ENCODE data around the gene TBL1XR1.

Gene TBL1XR1

DNA sequence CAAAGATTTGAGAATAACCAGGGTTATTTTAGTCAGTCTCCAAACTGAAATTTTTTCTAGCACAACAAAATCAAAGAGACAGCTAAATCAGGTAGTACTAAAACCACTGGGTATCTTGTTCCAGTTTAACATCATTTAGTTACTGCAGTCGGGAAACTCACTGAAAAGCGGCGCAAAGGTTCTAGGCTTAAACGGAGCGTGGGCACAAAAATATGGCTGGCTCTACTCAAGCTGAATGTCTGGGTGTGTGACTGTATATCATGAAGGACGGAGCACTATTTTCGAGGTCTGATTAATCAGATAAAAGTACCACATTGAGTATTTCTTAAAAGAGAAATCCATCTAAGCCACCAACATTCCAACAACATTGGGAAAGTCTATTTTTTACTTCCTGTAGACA is 152.1 kb downstream of the TBL1XR1 start:
- Histone ChIP-seq H3K4me3 (ENCODE audit: low read depth, low read length) (no peak overlapping the region), H3K36me3 (replicated peaks) (peaks cover 41% of the 10 kb centered on the region), H3K27me3 (replicated peaks) (no peaks in the 10 kb centered on the region), H3K27ac (no peak overlapping the region)
- TF ChIP-seq, protein P1, sequence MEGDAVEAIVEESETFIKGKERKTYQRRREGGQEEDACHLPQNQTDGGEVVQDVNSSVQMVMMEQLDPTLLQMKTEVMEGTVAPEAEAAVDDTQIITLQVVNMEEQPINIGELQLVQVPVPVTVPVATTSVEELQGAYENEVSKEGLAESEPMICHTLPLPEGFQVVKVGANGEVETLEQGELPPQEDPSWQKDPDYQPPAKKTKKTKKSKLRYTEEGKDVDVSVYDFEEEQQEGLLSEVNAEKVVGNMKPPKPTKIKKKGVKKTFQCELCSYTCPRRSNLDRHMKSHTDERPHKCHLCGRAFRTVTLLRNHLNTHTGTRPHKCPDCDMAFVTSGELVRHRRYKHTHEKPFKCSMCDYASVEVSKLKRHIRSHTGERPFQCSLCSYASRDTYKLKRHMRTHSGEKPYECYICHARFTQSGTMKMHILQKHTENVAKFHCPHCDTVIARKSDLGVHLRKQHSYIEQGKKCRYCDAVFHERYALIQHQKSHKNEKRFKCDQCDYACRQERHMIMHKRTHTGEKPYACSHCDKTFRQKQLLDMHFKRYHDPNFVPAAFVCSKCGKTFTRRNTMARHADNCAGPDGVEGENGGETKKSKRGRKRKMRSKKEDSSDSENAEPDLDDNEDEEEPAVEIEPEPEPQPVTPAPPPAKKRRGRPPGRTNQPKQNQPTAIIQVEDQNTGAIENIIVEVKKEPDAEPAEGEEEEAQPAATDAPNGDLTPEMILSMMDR (IDR thresholded peaks at IDR 0.05; ENCODE audit: low read depth, low read length, missing control alignments), result no peak
- in situ Hi-C loops (cut with HindIII; ENCODE audit: low pct_ligation_motif_present, low sequenced_read_pairs), result no loop called here
- no peak for DNase-seq

- DNase-seq, result no peak
Observed at GRCh38 chr3:177041730-177042551, 155.3 kb downstream of the TBL1XR1 start.

DNA sequence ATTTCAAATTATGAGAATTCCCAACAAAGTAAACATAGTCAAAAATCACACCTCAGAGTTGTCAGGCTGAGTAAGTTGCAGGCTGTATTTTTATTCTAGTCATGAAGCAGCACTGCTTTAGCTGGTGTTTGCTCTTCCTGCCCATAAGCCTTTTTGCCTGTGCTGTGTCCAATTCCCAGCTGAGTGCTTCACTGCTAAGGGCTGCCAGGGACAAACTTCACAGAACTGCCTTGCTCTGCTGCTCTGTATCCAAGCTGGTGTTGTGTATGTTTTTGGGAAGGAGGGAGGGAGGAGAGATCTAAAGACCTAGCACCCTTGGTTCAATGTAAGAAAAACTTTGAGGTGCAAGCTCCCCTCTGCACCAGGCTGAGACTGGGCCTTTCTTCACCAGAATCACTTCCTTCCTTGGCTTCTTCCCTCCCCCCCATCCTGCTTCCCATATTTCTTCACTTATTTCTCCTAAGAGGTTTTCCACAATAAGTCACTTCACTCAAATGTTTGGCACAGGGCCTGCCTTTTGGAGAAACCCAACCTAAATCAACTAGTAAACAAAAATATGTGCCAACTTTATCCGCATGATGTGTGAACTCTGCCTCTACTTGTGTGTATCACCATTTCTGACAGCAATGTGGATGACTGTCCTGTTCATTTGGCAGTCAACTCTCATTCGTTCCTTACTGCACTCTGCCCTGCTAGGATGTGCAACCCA is 156.1 kb downstream of the TBL1XR1 start:
- Histone ChIP-seq H3K36me3 (replicated peaks) (peaks cover 40% of the 10 kb centered on the region), H3K27ac (no peak overlapping the region), H3K4me3 (ENCODE audit: low read depth, low read length) (no peak overlapping the region), H3K27me3 (replicated peaks) (no peaks in the 10 kb centered on the region)
- TF ChIP-seq, protein P1 (IDR thresholded peaks at IDR 0.05; ENCODE audit: low read depth, low read length, missing control alignments), result no peak
- in situ Hi-C loops (cut with HindIII; ENCODE audit: low pct_ligation_motif_present, low sequenced_read_pairs), result no loop called here
- no peak for DNase-seq

More at GRCh38 chr3:177041730-177042551, 155.3 kb downstream of the TBL1XR1 start:
- TF ChIP-seq, protein P1 (IDR thresholded peaks at IDR 0.05; ENCODE audit: low read depth, low read length, missing control alignments), result no peak
- Histone ChIP-seq H3K27ac (no peak overlapping the region), H3K27me3 (replicated peaks) (no peaks in the 10 kb centered on the region), H3K4me3 (ENCODE audit: low read depth, low read length) (no peak overlapping the region), H3K36me3 (replicated peaks) (peaks cover 40% of the 10 kb centered on the region)
- in situ Hi-C loops (cut with HindIII; ENCODE audit: low pct_ligation_motif_present, low sequenced_read_pairs), result no loop called here

GRCh38 chr3:177039490-177040274 is 157.6 kb downstream of the TBL1XR1 start:
- in situ Hi-C loops (cut with HindIII; ENCODE audit: low pct_ligation_motif_present, low sequenced_read_pairs), result no loop called here
- Histone ChIP-seq H3K4me3 (ENCODE audit: low read depth, low read length) (no peak overlapping the region), H3K36me3 (replicated peaks) (peaks cover 38% of the 10 kb centered on the region), H3K27me3 (replicated peaks) (no peaks in the 10 kb centered on the region), H3K27ac (no peak overlapping the region)
- no peak for DNase-seq
- TF ChIP-seq, protein P1 (IDR thresholded peaks at IDR 0.05; ENCODE audit: low read depth, low read length, missing control alignments), result no peak

DNA sequence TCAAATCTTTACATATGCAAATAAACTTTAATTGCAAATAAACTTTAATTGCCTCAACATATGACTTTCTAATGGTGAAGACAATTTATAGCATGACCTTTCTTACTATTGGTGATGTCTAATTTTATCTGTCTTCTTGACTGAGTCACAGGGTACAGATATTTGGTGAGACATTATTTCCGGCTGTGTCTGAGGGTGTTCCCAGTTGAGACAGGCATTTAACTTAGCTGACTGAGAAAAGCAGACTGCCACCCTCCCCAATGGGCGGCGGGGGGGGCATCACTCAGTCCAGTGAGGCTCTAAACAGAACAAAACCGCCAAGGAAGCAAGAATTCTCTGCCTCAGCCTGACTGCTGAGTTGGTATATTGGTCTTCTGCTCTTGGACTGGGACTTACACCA is 160.0 kb downstream of the TBL1XR1 start:
- Histone ChIP-seq H3K4me3 (ENCODE audit: low read depth, low read length) (no peak overlapping the region), H3K36me3 (replicated peaks) (peaks cover 39% of the 10 kb centered on the region), H3K27me3 (replicated peaks) (no peaks in the 10 kb centered on the region), H3K27ac (peak overlapping the region; percentile 71)
- DNase-seq, result peak; percentile 76
- TF ChIP-seq, protein P1 (IDR thresholded peaks at IDR 0.05; ENCODE audit: low read depth, low read length, missing control alignments), result no peak
- in situ Hi-C loops (cut with HindIII; ENCODE audit: low pct_ligation_motif_present, low sequenced_read_pairs), result no loop called here

Data from brain microvascular endothelial cell (primary cell).